ENCODE data around the gene TRUB1. TPM values are rescaled to one million over a fixed set of nuclear protein-coding genes. Genes with fewer than 3 reads are reported as not detected.

Gene TRUB1
- total RNA-seq, result 28.5 and 31.1 TPM in 2 replicates

DNA sequence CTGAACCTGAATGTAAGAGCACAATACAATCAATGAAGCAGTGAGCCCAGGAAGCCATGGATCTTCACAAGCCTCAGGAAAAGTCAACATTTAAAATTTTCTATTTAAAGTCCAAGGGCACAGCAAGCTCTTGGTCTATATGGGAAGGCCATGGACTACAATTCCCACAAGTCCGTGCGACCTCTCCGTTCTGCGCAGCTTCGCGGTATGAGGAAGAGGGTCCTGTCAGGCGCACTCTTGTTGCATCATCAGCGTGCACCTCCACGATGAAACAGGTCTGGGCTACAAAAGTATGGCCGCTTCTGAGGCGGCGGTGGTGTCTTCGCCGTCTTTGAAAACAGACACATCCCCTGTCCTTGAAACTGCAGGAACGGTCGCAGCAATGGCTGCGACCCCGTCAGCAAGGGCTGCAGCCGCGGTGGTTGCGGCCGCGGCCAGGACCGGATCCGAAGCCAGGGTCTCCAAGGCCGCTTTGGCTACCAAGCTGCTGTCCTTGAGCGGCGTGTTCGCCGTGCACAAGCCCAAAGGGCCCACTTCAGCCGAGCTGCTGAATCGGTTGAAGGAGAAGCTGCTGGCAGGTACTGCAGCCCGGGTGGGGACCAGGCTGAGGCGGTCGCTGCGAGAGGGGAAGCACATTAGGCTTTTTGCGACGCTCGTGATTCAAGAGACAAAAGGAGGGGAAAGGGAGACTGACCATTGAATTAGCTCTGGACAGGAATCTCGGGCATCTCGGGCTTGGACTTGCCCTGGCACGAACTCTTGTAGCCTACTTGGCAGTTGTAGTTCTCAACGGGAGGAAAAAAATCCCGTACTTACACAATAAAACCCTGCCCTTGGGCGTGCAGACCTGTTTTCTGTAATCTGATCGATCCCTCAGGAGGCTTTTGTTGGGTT is at the start of gene TRUB1:
Gene TRUB1 (plus strand): TSS at position 234 of the 894 bp plus-strand sequence. CDS start 59 bp downstream, at position 293.

Other genes starting within 250 kb of the TRUB1 start
- 9.2 and 17.0 TPM in 2 replicates for gene FHIP2A, start 116.4 kb upstream of the TRUB1 start, total RNA-seq
- gene ATRNL1, start 155.2 kb downstream of the TRUB1 start, total RNA-seq, result 0.23 and 0.35 TPM in 2 replicates

Measured in airway epithelial cell (primary cell).